ENCODE results near the gene HMGCS2.

Gene HMGCS2

GRCh38 chr1:119768778-119769177, at the start of gene HMGCS2:
HMGCS2 (minus strand) TSS chr1:119768905; CDS start chr1:119768844, 61 bp downstream.
- no peak for DNase-seq (ENCODE audit: low read depth)

- DNase-seq (ENCODE audit: low read depth): no peak
Measured at GRCh38 chr1:119818181-119818580, 49.5 kb upstream of the HMGCS2 start.

GRCh38 chr1:119816407-119816806, 47.7 kb upstream of the HMGCS2 start:
- DNase-seq (ENCODE audit: low read depth): no peak

- no peak for DNase-seq (ENCODE audit: low read depth)
Measured at GRCh38 chr1:119815928-119816327, 47.2 kb upstream of the HMGCS2 start.

- DNase-seq (ENCODE audit: low read depth): no peak
Measured at GRCh38 chr1:119815361-119815760, 46.7 kb upstream of the HMGCS2 start.

GRCh38 chr1:119814288-119814687, 45.6 kb upstream of the HMGCS2 start:
- no peak for DNase-seq (ENCODE audit: low read depth)

GRCh38 chr1:119811985-119812557, 43.4 kb upstream of the HMGCS2 start:
- no peak for DNase-seq (ENCODE audit: low read depth)

GRCh38 chr1:119811387-119811786, 42.7 kb upstream of the HMGCS2 start, which contains the start of gene REG4:
REG4 (minus strand) TSS chr1:119811460; CDS start chr1:119808769, 2,691 bp downstream.
- DNase-seq (ENCODE audit: low read depth): no peak

GRCh38 chr1:119808972-119809550, 40.4 kb upstream of the HMGCS2 start:
- peak; percentile 30 for DNase-seq (ENCODE audit: low read depth)

GRCh38 chr1:119808491-119808890, 39.8 kb upstream of the HMGCS2 start:
- DNase-seq (ENCODE audit: low read depth): no peak

GRCh38 chr1:119806489-119806888, 37.8 kb upstream of the HMGCS2 start:
- DNase-seq (ENCODE audit: low read depth): no peak

GRCh38 chr1:119805746-119806145, 37.0 kb upstream of the HMGCS2 start:
- DNase-seq (ENCODE audit: low read depth): no peak

- DNase-seq (ENCODE audit: low read depth): no peak
Measured at GRCh38 chr1:119805247-119805646, 36.5 kb upstream of the HMGCS2 start.

GRCh38 chr1:119799599-119800177, 31.0 kb upstream of the HMGCS2 start:
- no peak for DNase-seq (ENCODE audit: low read depth)

GRCh38 chr1:119799003-119799402, 30.3 kb upstream of the HMGCS2 start:
- DNase-seq (ENCODE audit: low read depth): no peak

- no peak for DNase-seq (ENCODE audit: low read depth)
Measured at GRCh38 chr1:119797606-119798005, 28.9 kb upstream of the HMGCS2 start.

- no peak for DNase-seq (ENCODE audit: low read depth)
Measured at GRCh38 chr1:119797162-119797561, 28.5 kb upstream of the HMGCS2 start.

- DNase-seq (ENCODE audit: low read depth): no peak
Measured at GRCh38 chr1:119795261-119796200, 26.8 kb upstream of the HMGCS2 start.

GRCh38 chr1:119794876-119795240, 26.2 kb upstream of the HMGCS2 start:
- no peak for DNase-seq (ENCODE audit: low read depth)

GRCh38 chr1:119794230-119794875, 25.6 kb upstream of the HMGCS2 start:
- DNase-seq (ENCODE audit: low read depth): no peak

GRCh38 chr1:119791377-119791776, 22.7 kb upstream of the HMGCS2 start:
- no peak for DNase-seq (ENCODE audit: low read depth)

Measured in stimulated activated CD8-positive, alpha-beta memory T cell treated with anti-CD3 and anti-CD28 coated beads, Interleukin-12 subunit alpha, Interleukin-12 subunit beta, amount 100 ng/mL, for 4 hours (primary cell).